Stimulated activated CD4-positive, alpha-beta T cell treated with anti-CD3 and anti-CD28 coated beads, Interleukin-1b, Interleukin-23, amount 100 ng/mL, for 1 hour (primary cell): ENCODE results near the gene TNIP1.
A peak's percentile ranks its signal among the peaks of the same experiment; 100 is the strongest.

ENCODE experiments used
- DNase-seq, 2 donors: peaks; one replicate each; pipeline ENCODE4 v3.0.0-alpha.2; 2020; ENCODE audit warnings: low read depth in 2 of 2

The TNIP1 gene, protein sequence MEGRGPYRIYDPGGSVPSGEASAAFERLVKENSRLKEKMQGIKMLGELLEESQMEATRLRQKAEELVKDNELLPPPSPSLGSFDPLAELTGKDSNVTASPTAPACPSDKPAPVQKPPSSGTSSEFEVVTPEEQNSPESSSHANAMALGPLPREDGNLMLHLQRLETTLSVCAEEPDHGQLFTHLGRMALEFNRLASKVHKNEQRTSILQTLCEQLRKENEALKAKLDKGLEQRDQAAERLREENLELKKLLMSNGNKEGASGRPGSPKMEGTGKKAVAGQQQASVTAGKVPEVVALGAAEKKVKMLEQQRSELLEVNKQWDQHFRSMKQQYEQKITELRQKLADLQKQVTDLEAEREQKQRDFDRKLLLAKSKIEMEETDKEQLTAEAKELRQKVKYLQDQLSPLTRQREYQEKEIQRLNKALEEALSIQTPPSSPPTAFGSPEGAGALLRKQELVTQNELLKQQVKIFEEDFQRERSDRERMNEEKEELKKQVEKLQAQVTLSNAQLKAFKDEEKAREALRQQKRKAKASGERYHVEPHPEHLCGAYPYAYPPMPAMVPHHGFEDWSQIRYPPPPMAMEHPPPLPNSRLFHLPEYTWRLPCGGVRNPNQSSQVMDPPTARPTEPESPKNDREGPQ

DNA sequence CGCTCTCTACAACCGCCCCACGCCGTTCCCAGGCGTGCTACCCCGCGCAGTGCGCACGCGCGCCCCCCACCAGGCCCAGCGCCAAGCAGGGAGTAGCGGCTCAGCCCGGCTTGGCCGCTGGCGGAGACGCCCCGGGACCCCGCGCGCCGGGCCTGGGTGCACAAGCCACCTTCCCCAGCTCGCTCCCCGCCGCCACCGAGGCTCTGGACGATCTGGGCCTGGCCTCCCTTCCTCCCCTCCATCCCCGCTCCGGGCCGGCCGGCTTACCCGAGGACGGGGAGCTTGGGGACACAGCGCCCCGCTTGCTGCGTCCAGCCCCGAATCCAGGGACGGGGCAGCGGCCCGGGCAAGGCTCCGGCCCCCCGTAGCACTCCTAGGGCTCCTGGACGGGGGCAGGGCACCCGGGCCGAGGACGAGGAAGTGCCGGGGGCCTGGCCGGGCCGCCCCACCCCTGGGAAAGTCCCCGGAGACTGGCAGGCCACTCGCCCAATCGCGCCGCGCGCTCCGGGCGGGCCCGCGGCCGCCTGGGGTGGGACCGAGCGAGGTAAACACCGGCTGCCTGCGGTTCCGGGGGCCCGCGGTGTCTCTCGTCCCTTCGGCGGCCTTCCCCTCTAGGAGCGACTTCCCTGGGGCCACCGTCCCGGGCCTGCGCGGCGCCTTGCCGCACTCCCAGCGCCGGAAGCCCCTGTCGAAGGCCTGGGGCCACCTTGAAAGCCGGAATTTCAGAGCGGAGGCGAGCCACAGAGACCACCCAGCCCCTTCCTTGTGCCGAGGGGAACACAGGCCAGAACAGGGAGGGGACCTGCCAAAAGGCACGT lies at the start of gene TNIP1:
Gene TNIP1 (minus strand): TSS at position 422 of the 818 bp plus-strand sequence. CDS start 15,939 bp downstream, outside the sequence.
- peak; percentile 87 to 95 for DNase-seq

DNA sequence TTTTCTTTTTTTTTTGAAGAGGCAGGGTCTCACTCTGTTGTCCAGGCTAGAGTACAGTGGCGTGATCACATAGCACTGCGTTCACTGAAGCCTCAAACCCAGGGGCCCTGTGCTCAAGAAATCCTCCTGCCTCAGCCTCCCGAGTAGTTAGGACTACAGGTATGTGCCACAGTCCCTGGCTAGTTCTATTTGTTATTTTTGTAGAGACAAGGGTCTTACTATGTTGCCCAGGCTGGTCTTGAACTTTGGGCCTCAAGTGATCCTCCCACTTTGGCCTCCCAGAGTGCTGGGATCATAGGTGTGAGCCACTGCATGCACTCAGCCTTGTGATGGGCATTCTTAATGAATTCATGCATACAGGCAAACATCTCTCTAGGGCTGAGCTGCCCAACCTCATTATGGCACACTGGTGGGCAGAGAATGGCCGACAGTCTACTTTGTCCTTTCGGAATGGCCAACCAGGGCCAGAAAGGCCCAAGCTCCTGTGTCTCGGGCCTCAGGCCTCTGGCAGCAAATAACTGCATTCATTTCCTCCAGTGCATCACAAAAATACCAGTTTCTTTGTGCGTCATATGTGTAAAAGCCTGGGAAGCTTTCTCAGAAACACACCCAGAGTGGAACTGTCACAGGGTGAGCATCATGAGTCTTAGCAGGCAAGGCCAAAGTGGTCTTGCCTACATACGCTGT lies 49.5 kb upstream of the TNIP1 start:
- DNase-seq = no peak

- DNase-seq = no peak
Observed at GRCh38 chr5:151128817-151129216, 48.0 kb upstream of the TNIP1 start.

- no peak for DNase-seq
Observed at GRCh38 chr5:151127926-151128325, 47.1 kb upstream of the TNIP1 start.

- DNase-seq = peak; percentile 28 to 43
Observed at GRCh38 chr5:151126199-151126645, 45.4 kb upstream of the TNIP1 start.

- no peak for DNase-seq
Observed at GRCh38 chr5:151125421-151125820, 44.6 kb upstream of the TNIP1 start.

GRCh38 chr5:151123897-151124751 lies 43.3 kb upstream of the TNIP1 start:
- DNase-seq = no peak

DNA sequence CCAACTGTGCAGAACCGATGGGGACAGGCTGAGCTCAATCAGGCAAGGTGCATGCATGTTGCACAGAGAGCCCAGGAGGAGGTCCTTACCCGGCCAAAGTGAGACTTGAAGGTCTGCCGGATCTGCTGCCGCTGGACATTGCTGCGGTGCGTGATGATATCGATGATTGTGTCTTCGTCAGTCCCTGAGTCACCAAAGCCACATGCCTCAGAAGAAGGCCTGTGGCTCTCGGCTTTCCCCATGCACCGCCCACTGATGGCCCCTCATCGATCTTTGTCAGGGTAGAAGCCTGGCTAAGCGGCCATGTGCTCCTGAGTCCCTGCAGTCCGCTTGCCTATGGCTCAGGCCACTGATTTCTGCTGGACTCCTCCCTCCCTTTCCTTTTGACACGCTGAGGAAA lies 42.0 kb upstream of the TNIP1 start:
- DNase-seq = no peak

DNA sequence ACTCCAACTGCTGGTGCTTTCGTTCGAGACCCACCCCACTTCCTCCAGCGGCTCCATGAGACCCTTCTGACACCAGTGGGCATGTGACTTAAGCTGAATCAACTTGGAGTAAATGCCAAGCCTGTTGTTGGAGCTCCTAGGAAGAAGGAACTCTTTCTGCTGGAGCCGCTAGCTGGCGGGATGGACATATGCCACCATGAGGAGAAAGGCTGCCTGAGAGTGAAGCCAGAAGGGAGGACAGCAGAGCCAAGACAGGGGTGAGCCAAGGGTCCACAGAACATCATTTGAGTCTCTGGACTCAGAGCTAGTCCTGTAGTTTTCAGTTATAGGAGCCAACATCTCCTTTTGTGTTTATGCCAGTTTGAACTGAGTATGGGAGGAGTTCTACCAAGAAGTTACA lies 40.8 kb upstream of the TNIP1 start:
- DNase-seq = no peak

DNA sequence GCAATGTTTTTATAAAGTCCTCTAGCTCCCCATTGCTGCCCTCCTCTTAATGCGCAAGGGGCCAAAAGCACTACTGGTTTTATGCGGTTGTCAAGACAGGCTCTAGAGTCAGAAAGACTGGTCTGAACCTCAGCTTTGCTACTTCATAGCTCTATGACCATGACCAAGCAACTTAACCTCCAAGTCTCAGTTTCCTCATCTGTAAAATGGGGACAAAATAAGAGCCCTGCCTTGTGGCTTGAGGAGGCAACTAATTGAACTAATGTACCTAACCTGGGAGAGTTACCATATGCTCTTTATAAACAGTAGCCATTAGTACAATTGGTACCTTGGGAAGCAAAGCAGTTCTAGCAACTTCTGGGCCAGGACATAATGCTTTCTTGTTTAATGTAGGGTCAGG lies 40.3 kb upstream of the TNIP1 start:
- DNase-seq = no peak

GRCh38 chr5:151118913-151119575 lies 38.2 kb upstream of the TNIP1 start:
- no peak for DNase-seq

GRCh38 chr5:151115272-151115905 lies 34.6 kb upstream of the TNIP1 start:
- DNase-seq = peak; percentile 34 to 69

DNA sequence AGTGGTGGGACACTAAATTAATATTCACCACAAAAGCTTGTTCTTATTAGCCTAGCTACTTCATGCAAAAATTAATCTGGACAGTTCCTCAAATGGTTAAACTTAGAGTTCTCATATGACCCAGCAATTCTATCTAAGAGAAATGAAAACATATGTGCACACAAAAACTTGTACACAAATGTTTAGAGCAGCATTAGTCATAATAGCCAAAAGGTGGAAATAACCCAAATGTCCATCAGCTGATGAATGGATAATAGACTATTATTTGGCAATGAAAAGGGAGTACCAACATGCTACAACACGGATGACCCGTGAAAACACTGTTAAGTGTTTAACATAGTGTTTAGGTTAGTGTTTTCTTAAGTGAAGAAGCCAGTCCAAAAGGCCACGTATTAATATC lies 32.8 kb upstream of the TNIP1 start:
- no peak for DNase-seq

DNA sequence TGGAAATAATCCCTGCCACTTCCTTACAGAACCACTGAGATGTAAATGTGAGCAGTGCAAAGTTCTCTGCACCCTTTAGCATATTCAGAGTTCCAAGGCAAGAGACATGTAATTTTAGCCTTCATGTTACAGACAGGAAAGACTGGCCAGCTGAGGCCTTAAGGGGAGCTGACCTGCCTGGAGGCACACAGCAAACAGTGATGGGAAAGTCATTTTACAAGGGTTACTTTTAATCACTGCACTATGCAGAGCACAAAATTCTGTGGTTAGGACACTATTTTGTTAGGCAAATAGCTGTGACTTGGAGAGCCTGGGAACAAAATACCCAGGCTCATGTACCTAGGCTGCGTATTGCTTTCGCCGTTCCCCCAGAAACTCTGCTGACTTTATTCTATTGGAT lies 30.2 kb upstream of the TNIP1 start:
- DNase-seq = no peak

- DNase-seq = no peak
Observed at GRCh38 chr5:151110122-151110681, 29.4 kb upstream of the TNIP1 start.

DNA sequence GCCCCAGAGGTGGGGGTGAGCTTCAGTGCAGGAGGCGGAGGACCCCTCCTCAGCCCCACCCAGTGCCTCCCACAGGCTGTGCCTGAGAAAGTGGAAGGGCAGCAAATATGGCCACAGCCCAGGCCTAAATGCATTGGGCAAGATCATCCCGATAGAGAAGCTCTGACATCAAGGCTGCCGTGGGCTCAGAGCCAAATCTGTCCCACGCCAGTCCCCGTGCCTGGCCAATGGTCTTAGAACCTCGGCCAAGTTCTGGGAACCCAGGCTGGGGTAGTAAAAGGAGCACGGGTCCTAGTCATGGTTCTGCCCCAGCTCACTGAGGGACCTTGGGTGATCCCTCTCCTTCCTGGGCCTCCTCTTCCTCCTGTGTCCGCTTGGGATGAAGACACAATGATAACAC lies 27.7 kb upstream of the TNIP1 start:
- DNase-seq = no peak

GRCh38 chr5:151107738-151108520 lies 27.1 kb upstream of the TNIP1 start:
- DNase-seq = no peak

GRCh38 chr5:151107084-151107483 lies 26.2 kb upstream of the TNIP1 start:
- DNase-seq = no peak

DNA sequence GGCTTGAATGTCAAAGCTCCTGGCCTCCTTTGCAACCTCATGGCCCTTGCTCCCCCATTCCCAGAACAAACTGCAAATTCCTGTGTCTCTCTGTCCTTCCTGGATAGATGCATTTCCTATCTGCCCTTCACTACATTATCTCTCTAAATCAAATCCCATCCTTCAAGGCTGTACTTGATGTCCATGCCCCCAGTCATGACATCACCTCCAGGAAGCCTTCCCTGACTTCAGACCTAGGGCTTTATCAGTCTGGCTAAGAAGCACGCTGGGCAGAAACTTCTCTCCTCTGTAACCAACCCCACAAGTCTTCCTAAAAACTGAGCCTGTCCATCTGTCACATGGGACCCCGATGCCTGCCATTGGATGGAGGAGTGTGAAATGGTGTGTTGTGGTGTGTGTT lies 25.7 kb upstream of the TNIP1 start:
- no peak for DNase-seq
